ENCODE measurements around the gene ALDH1L1. TPM values are rescaled to one million over a fixed set of nuclear protein-coding genes. Genes with fewer than 3 reads are reported as not detected.

Gene ALDH1L1
- polyA plus RNA-seq, 1 donor, result 44.0 TPM

DNA sequence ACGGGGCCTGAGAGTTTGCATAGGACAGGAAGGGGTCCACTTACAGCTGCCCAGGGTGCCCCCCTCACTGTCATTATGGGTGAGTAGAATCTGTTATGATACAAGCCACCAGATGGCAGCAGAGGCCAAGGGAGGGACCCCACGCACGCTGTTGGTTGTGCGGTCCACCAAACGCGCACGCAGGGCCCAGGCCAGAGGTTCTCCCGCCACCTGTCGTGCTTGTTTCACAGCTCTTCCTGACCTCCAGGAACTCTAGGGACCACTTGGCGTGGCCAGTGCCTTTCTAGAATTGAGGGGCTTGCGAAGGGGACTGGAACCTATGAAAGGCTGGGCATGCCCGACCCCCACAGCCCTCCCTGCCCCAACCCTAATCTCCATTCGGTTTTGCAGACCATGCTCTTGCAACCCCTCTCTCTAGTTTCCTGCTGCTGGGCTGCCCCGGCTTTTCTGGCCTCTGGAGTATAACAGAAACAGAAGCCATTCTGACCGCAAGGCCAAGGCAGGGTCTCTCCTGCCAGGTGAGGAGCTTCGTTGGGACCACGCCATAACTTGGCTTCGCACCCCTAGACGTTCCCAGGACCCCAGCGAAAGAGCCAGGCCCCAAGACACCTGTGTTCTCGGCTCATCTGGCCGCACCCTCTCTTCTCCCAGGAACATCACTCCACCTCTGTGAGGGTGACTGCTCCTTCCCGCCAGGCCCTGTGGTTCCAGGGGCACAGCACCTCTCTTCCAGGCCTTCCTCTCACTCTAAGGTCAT is 46.0 kb downstream of the ALDH1L1 start:
- peak; percentile 70 for DNase-seq

GRCh38 chr3:126133606-126134005 is 46.8 kb downstream of the ALDH1L1 start:
- DNase-seq, result no peak

- peak; percentile 17 for DNase-seq
Observed at GRCh38 chr3:126132751-126133511, 47.5 kb downstream of the ALDH1L1 start.

DNA sequence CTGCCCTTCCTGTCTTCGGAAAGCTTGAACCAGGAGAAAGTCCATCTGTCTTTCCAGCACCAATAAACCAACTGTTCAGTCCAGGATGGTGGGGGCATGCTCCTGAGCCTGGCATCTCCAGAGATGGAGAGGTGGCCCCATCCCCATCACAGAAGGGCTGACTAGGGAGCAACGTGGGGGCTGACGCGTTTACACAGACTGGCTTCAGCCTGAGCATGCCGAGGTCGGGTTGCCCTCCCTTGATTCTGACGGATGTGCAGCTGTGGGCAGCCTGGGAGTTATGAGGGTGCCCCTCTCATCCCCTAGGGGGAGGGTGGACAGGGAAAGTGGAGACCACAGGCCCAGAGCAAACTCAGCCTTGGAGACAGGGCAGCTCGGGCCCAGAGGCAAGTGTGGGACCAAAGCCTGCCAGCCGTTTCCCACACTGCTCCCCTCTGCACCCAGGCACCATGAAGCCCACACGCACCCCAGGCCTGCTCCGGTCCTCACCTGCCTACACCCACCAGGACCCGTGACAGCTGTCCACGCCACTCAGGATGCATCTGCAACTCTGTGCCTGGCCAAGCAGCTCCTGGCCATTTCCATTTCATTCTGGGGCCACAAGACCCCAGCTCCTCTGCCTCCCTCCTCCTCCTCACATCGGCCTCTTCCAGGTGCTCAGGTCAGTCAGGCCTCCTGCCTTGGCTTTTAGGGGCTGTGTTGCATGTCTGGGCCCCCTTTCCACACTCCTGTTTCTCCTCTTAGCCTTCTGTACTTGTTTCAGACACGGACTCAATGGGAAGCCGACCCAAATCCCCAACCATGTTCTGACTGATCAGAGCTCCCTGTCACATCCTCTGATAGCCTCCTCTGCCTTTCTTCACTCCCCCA is 48.3 kb downstream of the ALDH1L1 start:
- no peak for DNase-seq

- no peak for DNase-seq
Observed at GRCh38 chr3:126130981-126131745, 49.2 kb downstream of the ALDH1L1 start.

DNA sequence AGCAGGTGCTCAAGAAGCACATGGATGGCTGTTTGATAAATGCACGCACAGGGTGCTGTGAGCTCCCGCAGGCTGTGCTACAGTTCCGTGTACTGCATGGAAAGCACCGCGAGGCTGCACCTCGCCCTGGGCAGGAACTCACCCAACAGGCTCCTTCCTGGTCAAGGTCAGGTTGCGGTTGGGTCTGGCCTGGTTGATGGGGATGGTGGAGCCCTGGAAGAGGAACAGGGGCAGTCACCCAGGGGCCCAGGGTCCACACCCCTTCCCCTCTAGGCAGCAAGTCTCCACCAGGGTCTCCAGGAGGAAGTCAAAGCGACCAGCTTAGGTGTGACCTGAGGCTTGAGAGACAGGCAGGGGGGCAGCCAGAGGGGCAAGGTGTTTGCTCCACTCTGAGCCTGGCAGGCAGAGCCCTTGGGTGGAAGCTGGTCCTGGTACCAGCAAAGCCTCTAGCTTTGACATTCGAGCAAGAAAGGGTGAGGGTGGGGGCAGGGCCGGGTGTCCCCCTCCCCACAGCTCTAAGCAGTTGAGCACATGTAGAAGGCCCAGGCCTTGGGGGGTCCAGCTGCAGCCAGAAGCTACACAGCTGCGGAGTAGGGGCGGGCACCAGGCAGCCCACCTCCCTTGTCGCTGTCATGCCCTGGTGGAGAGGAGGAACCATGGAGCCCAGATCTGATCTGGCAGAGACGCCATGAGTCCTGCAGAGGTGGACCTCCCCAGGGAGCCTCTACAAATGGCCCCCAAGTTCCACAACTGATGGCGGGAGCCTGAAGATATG is 50.1 kb downstream of the ALDH1L1 start:
- DNase-seq, result no peak

- DNase-seq, result no peak
Observed at GRCh38 chr3:126129398-126129891, 50.9 kb downstream of the ALDH1L1 start.

GRCh38 chr3:126128504-126129397 is 51.6 kb downstream of the ALDH1L1 start:
- DNase-seq, result no peak

- DNase-seq, result no peak
Observed at GRCh38 chr3:126127904-126128303, 52.5 kb downstream of the ALDH1L1 start.

- DNase-seq, result no peak
Observed at GRCh38 chr3:126127452-126127851, 52.9 kb downstream of the ALDH1L1 start.

- DNase-seq, result no peak
Observed at GRCh38 chr3:126126811-126127431, 53.5 kb downstream of the ALDH1L1 start.

- no peak for DNase-seq
Observed at GRCh38 chr3:126126286-126126685, 54.1 kb downstream of the ALDH1L1 start.

GRCh38 chr3:126125781-126126251 is 54.6 kb downstream of the ALDH1L1 start:
- no peak for DNase-seq

GRCh38 chr3:126125341-126125740 is 55.0 kb downstream of the ALDH1L1 start:
- DNase-seq, result no peak

DNA sequence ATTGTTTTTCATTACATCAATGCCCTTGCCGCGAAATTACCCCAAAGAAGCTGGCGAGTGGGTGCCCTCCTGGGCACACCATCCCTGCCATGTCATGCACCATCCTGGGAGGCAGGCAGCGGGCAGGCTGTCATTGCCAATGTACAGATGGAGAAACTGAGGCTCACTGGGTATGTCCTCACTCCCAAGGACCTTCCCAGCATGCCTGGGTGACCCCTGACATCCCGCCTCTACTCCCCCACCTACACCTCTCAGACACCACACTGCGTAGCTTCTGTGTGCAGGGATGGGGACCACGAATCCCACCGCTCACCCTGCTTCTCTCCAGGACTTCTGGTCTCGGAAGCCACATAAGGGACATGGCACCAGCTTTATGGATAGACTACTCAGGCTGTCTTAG is 55.5 kb downstream of the ALDH1L1 start:
- DNase-seq, result no peak

- DNase-seq, result no peak
Observed at GRCh38 chr3:126124148-126124868, 56.1 kb downstream of the ALDH1L1 start.

DNA sequence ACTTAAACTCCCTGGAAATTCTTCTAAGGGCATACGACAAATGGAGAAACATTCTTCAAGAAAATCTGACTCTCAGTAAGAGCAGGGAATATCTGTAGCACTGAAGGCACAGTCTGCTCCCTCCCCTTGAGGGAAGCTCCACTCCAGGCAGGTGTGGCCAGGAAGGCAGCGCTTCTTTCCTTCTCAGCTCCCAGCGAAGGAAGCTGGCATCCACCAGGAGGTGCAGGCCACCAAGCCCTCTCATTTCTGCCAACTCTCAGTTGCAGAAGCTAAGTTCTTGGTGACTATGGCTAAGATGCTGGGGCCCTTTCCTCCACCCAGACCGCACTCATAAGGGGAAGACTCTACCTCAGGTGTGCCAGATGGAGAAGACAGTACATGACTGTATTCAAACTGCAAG is 58.8 kb downstream of the ALDH1L1 start:
- DNase-seq, result no peak

GRCh38 chr3:126121074-126121473 is 59.3 kb downstream of the ALDH1L1 start:
- no peak for DNase-seq

Data from left kidney (tissue), 2 donors.